Natural killer cell (primary cell): Measurements from ENCODE around the gene CSNK1G2. TPM values are rescaled to one million over a fixed set of nuclear protein-coding genes. Genes with fewer than 3 reads are reported as not detected.

Source experiments
- ATAC-seq, 3 donors: fragments of 150-1000 bp in 2 of 3; fragments of 200-7000 bp in 1 of 3; cut with Tn5 transposase; 1 replicate in 1 of 3; 2 replicates in 2 of 3; pipeline ENCODE4 v1.10.0; 2021; ENCODE audit warnings: mild to moderate bottlenecking in 2 of 3, moderate library complexity in 2 of 3
- DNase-seq, 2 donors: peaks; one replicate each; pipeline versions ENCODE4 v3.0.0 to v3.0.0-alpha.2; 2013 to 2021; ENCODE audit warnings: mixed read lengths in 1 of 2
- H3K27ac ChIP-seq: one replicate; pipeline ENCODE4 v1.5.1; 2013; ENCODE audit warnings: mild to moderate bottlenecking, low read length
- H3K27me3 ChIP-seq: one replicate; pipeline ENCODE4 v1.6.1; 2013; ENCODE audit warnings: low read length; ENCODE audit not compliant: control insufficient read depth, insufficient read depth
- H3K36me3 ChIP-seq: one replicate; pipeline ENCODE4 v1.6.1; 2013; ENCODE audit warnings: low read length; ENCODE audit not compliant: control insufficient read depth, insufficient read depth
- H3K4me1 ChIP-seq: one replicate; pipeline ENCODE4 v1.6.1; 2013; ENCODE audit warnings: low read length; ENCODE audit not compliant: control insufficient read depth, insufficient read depth
- H3K4me3 ChIP-seq: one replicate; pipeline ENCODE4 v1.5.1; 2013; ENCODE audit warnings: low read length
- H3K9me3 ChIP-seq: one replicate; pipeline ENCODE4 v1.6.1; 2013; ENCODE audit warnings: low read length; ENCODE audit not compliant: control insufficient read depth, insufficient read depth
- H3K27ac Mint-ChIP-seq, 2 donors: one replicate each; pipeline ENCODE4 v1.8.0; 2022; ENCODE audit warnings: mild to moderate bottlenecking in 2 of 2, mixed read lengths in 2 of 2, moderate library complexity in 1 of 2
- H3K27me3 Mint-ChIP-seq, 2 donors: one replicate each; pipeline ENCODE4 v1.8.0; 2022; ENCODE audit warnings: low read depth in 2 of 2, mixed read lengths in 2 of 2
- H3K36me3 Mint-ChIP-seq: one replicate; pipeline ENCODE4 v1.8.0; 2022; ENCODE audit warnings: mixed read lengths
- H3K4me1 Mint-ChIP-seq, 2 donors: one replicate each; pipeline ENCODE4 v1.8.0; 2022; ENCODE audit warnings: mixed read lengths in 2 of 2
- H3K4me3 Mint-ChIP-seq: one replicate; pipeline ENCODE4 v1.8.0; 2022; ENCODE audit warnings: mild to moderate bottlenecking, moderate library complexity, mixed read lengths
- H3K9me3 Mint-ChIP-seq, 2 donors: one replicate each; pipeline ENCODE4 v1.8.0; 2022; ENCODE audit warnings: mixed read lengths in 2 of 2
- WGBS: methylation state at CpG from one replicate; pipeline ENCODE4 v1.1.7; 2013; ENCODE audit warnings: missing lambda C conversion rate; ENCODE audit not compliant: insufficient coverage; 5-methylcytosine and 5-hydroxymethylcytosine counted together
- intact Hi-C: fragments of 100-400 bp; cut with micrococcal nuclease; formaldehyde crosslinking; loops from one replicate; pipeline ENCODE4 v1.14.2; 2022
- total RNA-seq, 4 donors: library from RNA; stranded (reverse); fragments of 120-200 nt in 1 of 4; gene quantifications; one replicate each; pipeline versions ENCODE4 v1.2.3 to v1.2.4, GENCODE V29; 2013 to 2022
- TF ChIP-seq, protein P1 (sequence below): fragments of 200-600 bp; IDR thresholded peaks from one replicate; pipeline ENCODE4 v1.8.0; 2022; ENCODE audit warnings: antibody characterized with exemption

Gene CSNK1G2
- total RNA-seq, 3 donors from 2014 or later (not counting 1 experiment from before 2014, with no cell fraction given): 138 to 143 (median 139) TPM

DNA sequence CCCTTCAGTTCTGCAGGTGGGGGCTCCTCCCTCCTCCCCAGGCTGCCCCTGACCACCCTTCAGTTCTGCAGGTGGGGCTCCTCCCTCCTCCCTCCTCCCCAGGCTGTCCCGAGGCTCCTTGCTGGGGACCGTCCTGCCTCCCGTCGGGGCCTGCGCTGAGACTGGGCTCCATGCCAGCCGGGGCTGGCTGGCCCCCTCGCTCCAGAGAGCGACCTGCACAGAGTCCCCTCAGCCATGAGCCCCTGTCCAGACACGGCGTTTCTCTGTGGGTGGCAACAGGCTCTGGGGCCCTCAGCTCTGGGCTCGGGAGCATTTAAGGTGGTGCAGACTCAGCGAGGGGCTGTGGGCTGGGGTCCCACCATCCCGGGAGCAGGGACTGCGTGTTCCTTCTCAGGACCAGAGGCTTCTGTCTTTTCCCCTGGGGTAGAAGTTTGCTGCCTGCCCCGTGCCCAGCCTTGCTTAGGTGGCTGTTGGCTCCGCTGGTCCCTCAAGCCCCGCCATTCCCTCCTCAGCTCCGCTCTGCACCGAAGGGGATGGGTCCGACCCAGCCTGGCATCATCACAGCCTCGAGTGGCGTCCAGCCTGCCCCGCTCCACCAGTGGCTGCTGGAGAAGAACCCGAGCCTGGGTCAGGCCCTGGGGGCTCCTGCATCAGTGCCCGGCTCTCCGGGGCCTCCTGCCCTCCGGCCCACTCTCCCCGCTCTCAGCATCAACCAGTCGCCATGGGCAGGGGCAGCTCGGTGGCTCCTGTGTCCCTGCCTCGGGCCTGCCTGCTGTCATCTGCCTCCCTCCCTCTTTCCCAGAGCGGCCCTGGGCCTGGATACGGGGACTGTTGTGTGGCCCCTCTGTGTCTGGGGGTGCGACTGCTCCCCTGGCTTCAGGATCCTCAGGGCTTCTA, 27.6 kb downstream of the CSNK1G2 start:
- H3K36me3 ChIP-seq: peaks cover 21% of the 10 kb centered on the region
- no peak for DNase-seq
- peaks cover 14 to 30% of the 10 kb centered on the region in 2 donors for H3K4me1 Mint-ChIP-seq

DNA sequence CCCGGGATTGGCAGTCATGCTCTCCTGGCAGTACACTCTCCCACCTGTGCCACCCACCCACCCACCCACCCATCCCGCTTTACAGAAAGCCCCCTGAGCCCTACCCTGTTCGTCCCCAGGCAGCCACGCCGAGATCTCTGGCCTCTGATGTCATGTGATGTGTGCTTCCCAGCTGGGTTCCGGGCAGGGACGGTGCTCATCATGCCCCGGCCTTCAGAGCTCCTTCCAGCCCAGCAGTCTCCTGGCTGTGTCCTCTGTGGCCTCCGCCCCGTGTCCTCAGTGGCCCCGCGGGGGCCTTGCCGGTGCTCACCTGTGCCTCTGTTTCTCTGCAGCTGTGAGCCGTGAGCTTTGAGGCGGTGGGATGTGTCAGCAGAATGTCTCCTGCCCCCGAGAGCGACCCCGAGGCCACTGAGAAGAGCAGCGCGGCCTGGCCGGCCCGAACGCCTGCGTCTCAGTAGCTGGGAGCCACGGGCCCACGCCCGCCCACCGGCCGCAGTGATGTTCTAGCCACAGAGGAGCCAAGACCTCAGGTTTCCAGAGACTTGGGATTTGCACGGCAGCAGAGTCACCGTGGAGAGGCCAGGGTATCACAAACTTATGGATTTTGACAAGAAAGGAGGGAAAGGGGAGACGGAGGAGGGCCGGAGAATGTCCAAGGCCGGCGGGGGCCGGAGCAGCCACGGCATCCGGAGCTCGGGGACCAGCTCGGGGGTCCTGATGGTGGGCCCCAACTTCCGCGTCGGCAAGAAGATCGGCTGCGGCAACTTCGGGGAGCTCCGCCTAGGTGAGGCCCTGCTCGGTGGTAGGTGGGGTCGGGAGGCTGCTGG, 28.4 kb downstream of the CSNK1G2 start:
- Histone ChIP-seq H3K27me3 (no peaks in the 10 kb centered on the region), H3K9me3 (no peaks in the 10 kb centered on the region), H3K27ac (no peak overlapping the region), H3K4me3 (no peak overlapping the region), H3K4me1 (peaks cover 29% of the 10 kb centered on the region), H3K36me3 (peaks cover 21% of the 10 kb centered on the region)
- peak overlapping the region; percentile 45 for H3K4me3 Mint-ChIP-seq
- no peak for ATAC-seq
- no peaks in the 10 kb centered on the region for H3K27me3 Mint-ChIP-seq
- no peaks in the 10 kb centered on the region for H3K9me3 Mint-ChIP-seq
- peaks cover 14 to 32% of the 10 kb centered on the region in 2 donors for H3K4me1 Mint-ChIP-seq
- no peak for DNase-seq
- H3K36me3 Mint-ChIP-seq: no peaks in the 10 kb centered on the region
- WGBS: 97% methylated on average over 48 of the region's 49 CpGs
- intact Hi-C loops: loop anchor here (5.0 kb wide), 1 partner anchor 42 kb away; no protein-coding TSS in a partner anchor
- H3K27ac Mint-ChIP-seq: peak overlapping the region in 1 of 2 donors; percentile 47
- TF ChIP-seq, protein P1, sequence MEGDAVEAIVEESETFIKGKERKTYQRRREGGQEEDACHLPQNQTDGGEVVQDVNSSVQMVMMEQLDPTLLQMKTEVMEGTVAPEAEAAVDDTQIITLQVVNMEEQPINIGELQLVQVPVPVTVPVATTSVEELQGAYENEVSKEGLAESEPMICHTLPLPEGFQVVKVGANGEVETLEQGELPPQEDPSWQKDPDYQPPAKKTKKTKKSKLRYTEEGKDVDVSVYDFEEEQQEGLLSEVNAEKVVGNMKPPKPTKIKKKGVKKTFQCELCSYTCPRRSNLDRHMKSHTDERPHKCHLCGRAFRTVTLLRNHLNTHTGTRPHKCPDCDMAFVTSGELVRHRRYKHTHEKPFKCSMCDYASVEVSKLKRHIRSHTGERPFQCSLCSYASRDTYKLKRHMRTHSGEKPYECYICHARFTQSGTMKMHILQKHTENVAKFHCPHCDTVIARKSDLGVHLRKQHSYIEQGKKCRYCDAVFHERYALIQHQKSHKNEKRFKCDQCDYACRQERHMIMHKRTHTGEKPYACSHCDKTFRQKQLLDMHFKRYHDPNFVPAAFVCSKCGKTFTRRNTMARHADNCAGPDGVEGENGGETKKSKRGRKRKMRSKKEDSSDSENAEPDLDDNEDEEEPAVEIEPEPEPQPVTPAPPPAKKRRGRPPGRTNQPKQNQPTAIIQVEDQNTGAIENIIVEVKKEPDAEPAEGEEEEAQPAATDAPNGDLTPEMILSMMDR: no peak

More for the DNA sequence above, 27.6 kb downstream of the CSNK1G2 start:
- Histone ChIP-seq H3K4me1 (peaks cover 29% of the 10 kb centered on the region), H3K27me3 (no peaks in the 10 kb centered on the region), H3K9me3 (no peaks in the 10 kb centered on the region), H3K4me3 (no peak overlapping the region), H3K27ac (no peak overlapping the region)
- TF ChIP-seq, protein P1: no peak
- Mint-ChIP-seq H3K9me3 (no peaks in the 10 kb centered on the region), H3K36me3 (no peaks in the 10 kb centered on the region), H3K27ac (peak overlapping the region in 1 of 2 donors; percentile 47), H3K4me3 (peak overlapping the region; percentile 25), H3K27me3 (no peaks in the 10 kb centered on the region)
- WGBS: 93% methylated on average over 34 of the region's 34 CpGs
- ATAC-seq: no peak
- intact Hi-C loops: loop anchor here (5.0 kb wide), 1 partner anchor 41 kb away; no protein-coding TSS in a partner anchor

DNA sequence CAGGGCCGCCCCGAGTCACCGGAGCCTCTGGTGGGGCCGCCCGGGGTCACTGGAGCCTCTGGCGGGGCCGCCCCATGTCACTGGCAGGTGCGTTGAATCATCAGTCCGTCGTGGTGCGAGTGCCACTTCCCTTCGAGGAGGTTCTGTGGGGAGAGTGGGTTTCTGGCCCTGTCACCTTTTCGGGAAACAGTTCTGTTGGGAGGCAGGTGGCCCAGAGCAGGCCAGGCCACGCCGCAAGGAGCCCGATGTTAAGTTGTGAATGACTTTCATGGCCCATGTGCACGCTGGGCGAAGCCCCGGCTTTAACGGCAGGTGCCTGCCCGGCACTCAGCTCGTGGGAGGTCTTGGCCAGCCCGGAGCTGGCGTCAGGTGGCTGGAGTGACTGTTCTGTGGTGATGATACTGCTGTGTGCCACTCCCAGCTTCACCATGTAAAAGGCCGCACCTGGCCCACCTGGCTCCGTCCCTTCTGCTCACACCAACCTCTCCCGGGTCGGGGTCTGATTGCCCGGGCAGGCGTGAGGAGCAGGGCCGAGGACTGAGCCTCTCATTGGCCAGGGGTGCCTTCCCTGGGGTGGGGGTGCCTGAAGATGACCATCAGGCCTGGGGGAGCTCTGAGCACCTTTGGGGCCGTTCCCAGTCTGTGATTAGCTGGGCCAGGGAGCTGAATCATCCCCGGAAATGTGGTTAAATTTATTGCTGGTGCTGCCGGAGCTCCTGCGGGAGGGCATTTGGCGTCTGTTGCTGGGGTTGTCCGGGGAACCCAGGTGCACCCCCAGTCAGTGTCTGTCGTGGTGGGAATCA, 29.2 kb downstream of the CSNK1G2 start:
- peaks cover 14 to 32% of the 10 kb centered on the region in 2 donors for H3K4me1 Mint-ChIP-seq
- WGBS: 91% methylated on average over 38 of the region's 38 CpGs
- TF ChIP-seq, protein P1: no peak

More for the DNA sequence above, 29.2 kb downstream of the CSNK1G2 start:
- H3K36me3 Mint-ChIP-seq: no peaks in the 10 kb centered on the region
- H3K4me1 ChIP-seq: peaks cover 29% of the 10 kb centered on the region
- peaks cover 25% of the 10 kb centered on the region for H3K36me3 ChIP-seq
- intact Hi-C loops: no loop called here
- H3K27ac Mint-ChIP-seq: no peak overlapping the region
- H3K9me3 ChIP-seq: no peaks in the 10 kb centered on the region
- DNase-seq (no peak), ATAC-seq (no peak)
- H3K4me3 ChIP-seq: no peak overlapping the region
- H3K4me3 Mint-ChIP-seq: no peak overlapping the region
- H3K9me3 Mint-ChIP-seq: no peaks in the 10 kb centered on the region
- H3K27me3 Mint-ChIP-seq: no peaks in the 10 kb centered on the region
- H3K27ac ChIP-seq: no peak overlapping the region
- no peaks in the 10 kb centered on the region for H3K27me3 ChIP-seq
